ENCODE results near the gene ZNF70. TPM values are rescaled to one million over a fixed set of nuclear protein-coding genes. Genes with fewer than 3 reads are reported as not detected.

Gene ZNF70
- total and polyA plus RNA-seq, 2 of the 13 experiments (the other 11 are each of a cell fraction or from before 2014, with no cell fraction given), result 0.62 to 3.6 TPM

- TF ChIP-seq THAP8 (CRISPR knock-in tag; IDR thresholded peaks at IDR 0.05; ENCODE audit: borderline replicate concordance), result no peak
- no peak for TF ChIP-seq RFX3 (CRISPR knock-in tag; IDR thresholded peaks at IDR 0.05)
- TF ChIP-seq, protein P1, sequence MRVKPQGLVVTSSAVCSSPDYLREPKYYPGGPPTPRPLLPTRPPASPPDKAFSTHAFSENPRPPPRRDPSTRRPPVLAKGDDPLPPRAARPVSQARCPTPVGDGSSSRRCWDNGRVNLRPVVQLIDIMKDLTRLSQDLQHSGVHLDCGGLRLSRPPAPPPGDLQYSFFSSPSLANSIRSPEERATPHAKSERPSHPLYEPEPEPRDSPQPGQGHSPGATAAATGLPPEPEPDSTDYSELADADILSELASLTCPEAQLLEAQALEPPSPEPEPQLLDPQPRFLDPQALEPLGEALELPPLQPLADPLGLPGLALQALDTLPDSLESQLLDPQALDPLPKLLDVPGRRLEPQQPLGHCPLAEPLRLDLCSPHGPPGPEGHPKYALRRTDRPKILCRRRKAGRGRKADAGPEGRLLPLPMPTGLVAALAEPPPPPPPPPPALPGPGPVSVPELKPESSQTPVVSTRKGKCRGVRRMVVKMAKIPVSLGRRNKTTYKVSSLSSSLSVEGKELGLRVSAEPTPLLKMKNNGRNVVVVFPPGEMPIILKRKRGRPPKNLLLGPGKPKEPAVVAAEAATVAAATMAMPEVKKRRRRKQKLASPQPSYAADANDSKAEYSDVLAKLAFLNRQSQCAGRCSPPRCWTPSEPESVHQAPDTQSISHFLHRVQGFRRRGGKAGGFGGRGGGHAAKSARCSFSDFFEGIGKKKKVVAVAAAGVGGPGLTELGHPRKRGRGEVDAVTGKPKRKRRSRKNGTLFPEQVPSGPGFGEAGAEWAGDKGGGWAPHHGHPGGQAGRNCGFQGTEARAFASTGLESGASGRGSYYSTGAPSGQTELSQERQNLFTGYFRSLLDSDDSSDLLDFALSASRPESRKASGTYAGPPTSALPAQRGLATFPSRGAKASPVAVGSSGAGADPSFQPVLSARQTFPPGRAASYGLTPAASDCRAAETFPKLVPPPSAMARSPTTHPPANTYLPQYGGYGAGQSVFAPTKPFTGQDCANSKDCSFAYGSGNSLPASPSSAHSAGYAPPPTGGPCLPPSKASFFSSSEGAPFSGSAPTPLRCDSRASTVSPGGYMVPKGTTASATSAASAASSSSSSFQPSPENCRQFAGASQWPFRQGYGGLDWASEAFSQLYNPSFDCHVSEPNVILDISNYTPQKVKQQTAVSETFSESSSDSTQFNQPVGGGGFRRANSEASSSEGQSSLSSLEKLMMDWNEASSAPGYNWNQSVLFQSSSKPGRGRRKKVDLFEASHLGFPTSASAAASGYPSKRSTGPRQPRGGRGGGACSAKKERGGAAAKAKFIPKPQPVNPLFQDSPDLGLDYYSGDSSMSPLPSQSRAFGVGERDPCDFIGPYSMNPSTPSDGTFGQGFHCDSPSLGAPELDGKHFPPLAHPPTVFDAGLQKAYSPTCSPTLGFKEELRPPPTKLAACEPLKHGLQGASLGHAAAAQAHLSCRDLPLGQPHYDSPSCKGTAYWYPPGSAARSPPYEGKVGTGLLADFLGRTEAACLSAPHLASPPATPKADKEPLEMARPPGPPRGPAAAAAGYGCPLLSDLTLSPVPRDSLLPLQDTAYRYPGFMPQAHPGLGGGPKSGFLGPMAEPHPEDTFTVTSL (CRISPR knock-in tag; IDR thresholded peaks at IDR 0.05; ENCODE audit: borderline replicate concordance), result no peak
- no peak for TF ChIP-seq HOXD1 (CRISPR knock-in tag; IDR thresholded peaks at IDR 0.05)
- TF ChIP-seq ZBTB2 (CRISPR knock-in tag; IDR thresholded peaks at IDR 0.05; ENCODE audit: low read depth), result peak; percentile 61; the same call in 1 of the 2 replicates
- no peak for TF ChIP-seq HNRNPUL1 (IDR thresholded peaks at IDR 0.05; ENCODE audit: low read depth, low read length)
- TF ChIP-seq DMAP1 (CRISPR knock-in tag; IDR thresholded peaks at IDR 0.05), result peak; percentile 51; the same call in 1 of the 2 replicates
- no peak for TF ChIP-seq NFAT5 (CRISPR knock-in tag; IDR thresholded peaks at IDR 0.05)
- no peak for TF ChIP-seq ZNF296 (CRISPR knock-in tag; conservative IDR thresholded peaks at IDR 0.05)
- no peak for TF ChIP-seq CHCHD3 (CRISPR knock-in tag; IDR thresholded peaks at IDR 0.05)
- TF ChIP-seq KAT8 (CRISPR knock-in tag; IDR thresholded peaks at IDR 0.05), result peak; percentile 57; the same call in 1 of the 2 replicates
- TF ChIP-seq TBL1XR1 (IDR thresholded peaks at IDR 0.05; ENCODE audit: borderline replicate concordance, low read length, partially characterized antibody), result no peak
- no peak for TF ChIP-seq DDIT3 (CRISPR knock-in tag; IDR thresholded peaks at IDR 0.05)
Measured at GRCh38 chr22:23750714-23751440, at the start of gene ZNF70 (continued).
